Stimulated activated CD4-positive, alpha-beta T cell treated with anti-CD3 and anti-CD28 coated beads, TNF-alpha, amount 100 ng/mL, for 24 hours (primary cell): Measurements from ENCODE around the gene CPT1B.

Source experiments
- DNase-seq, 3 experiments: peaks; one replicate each; pipeline ENCODE4 v3.0.0-alpha.2; 2020; ENCODE audit warnings: low read depth in 3 of 3

CPT1B gene

DNA sequence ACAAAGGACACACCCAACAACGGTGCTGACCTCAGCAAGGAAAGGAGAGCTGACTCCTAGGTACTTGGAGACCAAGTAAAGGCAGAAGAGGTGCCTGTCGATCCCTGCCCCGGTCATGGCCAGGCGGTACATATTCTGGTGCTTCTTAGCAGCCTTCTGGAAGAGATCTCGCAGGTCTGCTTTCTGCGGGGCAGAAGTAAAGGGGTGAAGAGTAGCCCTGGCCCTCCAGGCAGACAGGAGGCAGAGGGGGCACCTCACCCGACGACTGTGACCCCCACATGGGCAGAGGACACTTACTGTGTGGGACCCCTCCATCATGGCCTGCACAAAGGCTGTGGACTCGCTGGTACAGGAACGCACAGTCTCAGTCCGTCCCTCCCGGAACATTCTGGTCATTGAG lies 7.4 kb downstream of the CPT1B start:
- no peak for DNase-seq

DNA sequence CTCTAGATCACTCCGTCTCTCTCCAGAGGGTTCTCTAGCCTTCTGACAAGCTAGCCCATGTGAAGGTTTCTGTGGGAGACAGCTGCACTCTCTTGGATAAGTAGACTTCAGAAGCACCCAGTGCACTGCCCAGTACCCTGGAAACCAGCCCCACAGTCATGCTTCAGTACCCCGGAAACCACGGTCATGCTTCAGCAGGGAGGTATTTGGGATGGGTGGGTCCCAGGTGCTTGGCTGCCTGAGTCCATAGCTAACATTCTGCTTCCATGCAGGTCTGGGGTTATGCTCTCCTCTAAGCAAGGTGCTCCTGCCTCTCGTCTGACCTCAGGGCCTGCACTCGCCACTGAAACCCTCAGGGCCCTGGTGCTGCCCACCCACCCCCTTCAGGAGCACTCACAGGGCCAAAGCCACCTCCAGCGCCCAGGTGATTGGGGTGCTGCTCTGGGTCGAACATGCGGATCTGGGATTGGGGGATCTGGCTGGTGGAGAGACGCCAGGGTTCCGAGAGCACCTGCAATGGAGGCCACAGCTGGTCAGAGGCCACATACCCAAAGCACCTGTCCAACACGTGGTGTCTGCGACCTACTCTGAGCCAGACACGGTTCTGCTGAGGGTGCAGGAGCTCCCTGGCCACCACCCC lies 8.2 kb downstream of the CPT1B start:
- no peak for DNase-seq

DNA sequence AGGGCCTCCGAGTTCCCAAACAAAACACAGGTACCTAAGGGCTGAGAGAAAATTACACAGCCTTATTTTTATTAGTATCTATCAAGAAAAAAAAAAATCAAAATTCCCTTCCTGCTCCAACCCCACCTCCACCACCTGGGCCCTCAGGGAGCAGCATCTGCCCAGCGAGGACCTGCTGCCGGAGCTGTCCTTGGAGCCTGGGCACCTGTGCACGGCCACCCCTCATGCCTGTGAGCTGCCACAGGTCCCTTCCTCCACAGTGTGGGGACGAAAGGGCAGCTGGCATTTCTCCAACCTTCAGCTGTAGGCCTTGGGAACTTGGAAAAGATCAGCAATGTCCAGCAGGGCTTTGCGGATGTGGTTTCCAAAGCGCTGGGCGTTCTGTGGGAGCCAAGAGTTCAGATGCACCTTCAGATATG lies 9.2 kb downstream of the CPT1B start:
- DNase-seq: no peak

DNA sequence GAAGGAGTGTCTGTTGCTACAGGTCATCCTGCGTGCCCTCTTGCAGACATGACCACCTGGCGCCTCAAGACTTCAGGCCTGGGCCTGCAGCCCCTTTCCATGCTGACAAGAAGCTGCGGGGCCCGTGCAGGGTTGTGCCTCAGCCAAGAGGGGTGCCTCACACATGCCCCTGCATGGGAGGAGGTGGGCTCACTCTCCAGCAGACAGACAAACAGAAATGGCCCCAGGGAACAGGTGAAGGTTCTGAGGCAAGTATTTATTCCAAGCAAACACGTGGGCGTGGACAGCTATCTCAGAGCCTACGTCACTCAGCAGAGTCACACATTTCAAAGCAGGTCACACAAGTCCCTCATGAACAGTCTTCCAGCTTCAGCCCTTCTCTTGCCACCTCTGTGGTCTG lies 9.6 kb downstream of the CPT1B start:
- DNase-seq: no peak

DNA sequence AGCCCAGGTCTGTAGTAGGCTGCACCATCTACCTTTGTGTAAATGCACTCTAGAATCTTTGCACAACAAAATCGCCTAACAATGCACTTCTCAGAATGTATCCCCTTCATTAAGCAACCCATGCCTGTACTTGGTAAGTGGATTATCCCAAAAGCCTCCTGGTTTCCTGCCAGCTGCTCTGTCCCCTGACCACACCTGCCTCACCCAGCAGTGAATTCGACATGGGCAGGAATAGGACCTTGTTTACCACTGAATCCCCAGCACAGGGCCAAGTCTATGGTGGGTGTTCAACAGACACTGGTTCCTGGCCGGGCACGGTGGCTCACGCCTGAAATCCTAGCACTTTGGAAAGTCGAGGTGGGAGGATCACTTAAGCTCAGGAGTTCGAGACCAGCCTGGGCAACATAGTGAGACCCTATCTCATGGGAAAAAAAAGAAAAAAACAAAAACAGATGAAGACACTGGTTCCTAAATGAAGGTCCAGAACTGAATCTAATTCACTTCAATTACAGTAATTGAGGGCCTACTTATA lies 10.4 kb downstream of the CPT1B start:
- DNase-seq: no peak

DNA sequence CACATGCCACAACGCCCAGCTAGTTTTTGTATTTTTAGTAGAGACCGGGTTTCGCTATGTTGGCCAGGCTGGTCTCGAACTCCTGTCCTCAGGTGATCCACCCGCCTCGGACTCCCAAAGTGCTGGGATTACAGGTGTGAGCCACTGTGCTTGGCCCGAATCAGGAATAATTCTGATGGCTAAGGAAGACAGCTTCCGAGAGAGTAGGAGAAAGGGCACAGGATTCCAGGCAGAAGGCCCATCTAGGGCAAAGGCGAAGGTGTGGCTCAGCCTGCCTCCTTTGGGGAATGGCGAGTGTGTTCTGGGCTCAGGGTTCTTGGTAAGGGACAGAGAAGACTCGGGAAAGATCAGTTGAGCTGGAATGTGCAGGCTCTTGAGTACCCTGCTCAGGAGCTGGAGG lies 13.9 kb downstream of the CPT1B start:
- DNase-seq: no peak

DNA sequence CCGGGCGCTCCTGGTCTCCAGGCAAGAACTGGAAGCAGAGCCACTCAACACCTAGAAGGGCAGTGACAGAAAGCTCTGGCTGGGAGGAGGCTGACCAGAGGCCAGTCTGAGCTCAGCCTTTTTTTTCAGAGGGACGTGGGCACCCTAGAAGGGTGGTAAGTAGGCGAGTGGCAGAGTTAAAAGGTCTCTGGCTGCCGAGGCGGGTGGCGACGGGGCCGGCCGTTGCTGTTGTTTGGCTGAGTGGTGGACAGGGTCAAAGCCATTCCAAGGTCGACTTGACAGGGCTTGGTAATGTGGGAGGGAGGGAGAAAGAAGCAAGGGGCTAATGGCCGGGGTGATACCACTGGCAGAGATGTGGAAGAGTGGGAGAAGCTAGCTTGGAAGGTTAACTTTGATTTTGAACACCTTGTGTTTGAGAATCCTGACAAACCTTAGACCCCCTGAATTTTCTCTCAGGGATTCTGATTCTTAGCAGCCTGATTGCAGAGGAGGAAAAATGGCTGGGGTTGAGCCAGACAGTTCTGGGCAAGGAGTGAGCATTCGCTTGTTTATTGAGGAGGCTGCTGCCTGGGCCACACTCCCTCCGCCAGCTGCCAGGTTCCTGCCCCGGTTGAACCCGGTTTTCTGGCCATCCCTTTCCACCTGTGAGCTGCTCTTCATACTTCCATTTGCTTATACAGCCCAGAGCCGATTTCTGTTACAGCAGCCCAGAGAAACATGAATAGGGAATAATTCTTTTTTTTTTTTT lies 14.6 kb downstream of the CPT1B start:
- DNase-seq: no peak

DNA sequence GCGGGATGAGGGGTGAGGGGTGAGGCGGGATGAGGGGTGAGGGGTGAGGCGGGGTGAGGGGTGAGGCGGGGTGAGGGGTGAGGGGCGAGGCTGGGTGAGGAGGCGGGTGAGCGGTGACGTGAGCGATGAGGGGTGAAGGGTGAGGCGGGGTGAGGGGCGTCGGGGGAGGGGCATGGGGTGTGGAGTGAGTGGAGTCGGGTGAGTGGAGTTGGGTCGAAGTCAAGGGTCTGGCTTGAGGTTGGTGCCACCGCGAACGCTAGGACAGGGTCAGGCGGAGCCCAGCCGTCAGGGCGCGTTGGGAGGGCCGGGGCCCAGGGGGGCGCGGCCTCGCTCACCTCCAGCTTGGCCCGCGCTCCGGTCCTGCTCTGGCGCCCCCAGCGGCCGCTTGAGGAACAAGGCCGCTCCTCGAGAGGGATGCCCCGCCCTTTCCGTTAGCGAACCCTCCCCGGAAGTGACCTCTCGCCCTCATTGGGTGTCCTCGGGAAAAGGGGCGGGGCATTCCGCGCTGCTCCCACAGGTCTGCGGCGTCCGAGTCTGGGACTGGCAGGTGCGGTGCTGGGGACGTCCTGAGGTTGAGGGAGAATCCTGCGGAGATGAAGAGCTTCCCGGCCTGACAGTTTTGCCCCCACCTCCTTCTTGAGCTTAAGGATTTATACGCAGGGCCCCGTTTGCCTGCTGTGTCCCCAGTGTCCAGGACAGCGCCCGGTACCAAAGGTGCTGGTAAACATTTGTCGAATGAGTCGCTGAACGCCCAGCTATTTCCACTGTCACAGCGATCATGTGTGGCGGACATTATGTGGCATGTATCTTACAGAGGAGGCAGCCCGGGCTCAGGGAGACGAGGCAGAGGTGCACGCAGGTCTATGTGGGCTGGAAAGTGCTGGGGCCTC lies 15.5 kb downstream of the CPT1B start, which contains the start of gene SYCE3:
SYCE3 (minus strand) TSS at position 397 of the 890 bp plus-strand sequence. CDS start 6,514 bp downstream, outside the sequence.
- DNase-seq: peak; percentile 94 to 98 (median 96)

DNA sequence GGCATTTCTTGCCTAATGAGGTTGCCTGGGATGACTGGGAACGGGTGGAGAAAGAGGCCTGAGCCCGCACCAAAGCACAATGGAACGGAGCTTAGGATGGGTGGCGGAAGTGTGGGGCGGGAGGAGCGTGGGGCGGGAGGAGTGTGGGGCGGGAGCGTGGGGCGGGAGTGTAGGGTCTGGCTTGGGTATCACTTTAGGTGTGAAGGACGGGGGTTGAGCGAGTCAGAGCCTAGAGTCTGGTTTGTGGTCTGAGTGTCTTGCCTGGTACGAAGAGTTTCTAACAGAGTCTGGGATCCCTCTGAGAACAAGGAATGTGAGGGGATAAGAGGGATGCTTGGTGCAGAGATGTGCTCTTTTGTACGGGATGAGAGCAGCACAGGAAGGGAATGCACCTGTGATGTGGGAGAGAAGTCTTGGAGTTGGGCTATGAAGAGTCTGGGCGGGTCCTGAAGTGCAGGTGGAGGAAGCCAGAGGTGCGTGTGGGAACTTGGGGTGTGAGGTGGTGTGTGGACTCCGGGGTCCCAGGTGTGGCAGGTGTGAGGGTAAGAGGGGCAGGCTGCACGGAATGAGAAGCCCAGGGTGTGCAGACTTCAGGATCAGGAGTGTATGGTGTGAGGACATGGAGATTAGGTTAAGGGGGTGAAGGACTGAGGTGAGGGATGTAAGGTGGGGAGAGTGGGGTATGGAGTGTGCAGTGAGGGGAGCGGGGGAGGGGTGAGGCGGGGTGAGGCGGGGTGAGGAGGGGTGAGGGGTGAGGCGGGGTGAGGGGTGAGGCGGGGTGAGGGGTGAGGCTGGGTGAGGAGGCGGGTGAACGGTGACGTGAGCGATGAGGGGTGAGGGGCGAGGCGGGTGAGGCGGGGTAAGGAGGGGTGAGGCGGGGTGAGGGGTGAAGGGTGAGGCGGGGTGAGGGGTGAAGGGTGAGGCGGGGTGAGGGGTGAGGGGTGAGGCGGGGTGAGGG lies 16.5 kb downstream of the CPT1B start:
- no peak for DNase-seq

DNA sequence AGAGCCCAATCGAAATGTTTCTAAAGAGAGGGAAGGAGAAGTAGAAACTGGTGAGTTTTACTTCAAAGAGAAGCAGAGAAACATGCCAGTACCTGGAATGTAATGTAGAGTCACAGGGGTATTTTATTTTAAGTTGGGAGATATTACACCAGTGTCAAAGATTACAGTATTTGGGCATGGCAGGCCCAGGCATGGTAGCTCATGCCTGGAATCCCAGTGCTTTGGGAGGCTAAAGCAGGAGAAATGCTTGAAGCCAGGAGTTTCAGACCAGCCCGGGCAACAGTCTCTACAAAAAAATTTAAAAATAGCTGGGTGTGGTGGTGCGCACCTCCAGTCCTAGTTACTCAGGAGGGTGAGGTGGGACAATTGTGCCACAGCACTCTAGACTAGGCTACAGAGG lies 18.2 kb downstream of the CPT1B start:
- DNase-seq: no peak

DNA sequence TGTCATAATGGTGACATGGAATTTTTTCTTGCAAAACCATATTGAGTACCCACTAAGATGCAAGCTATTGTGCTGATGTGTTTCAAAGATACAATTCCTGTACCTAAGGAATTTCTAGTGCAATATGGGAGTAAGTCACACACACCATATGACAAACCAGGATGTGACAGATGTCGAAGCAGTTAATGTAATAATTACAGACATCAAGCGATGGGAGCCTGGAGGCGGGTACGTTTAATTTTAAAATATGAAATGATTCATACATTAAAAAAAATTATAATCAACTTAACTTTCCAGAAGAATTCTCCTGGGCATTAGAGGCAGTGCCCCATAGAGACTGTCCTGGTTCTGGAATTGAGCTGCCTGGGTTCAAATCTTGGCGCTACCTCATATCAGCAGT lies 21.5 kb downstream of the CPT1B start:
- DNase-seq: no peak

DNA sequence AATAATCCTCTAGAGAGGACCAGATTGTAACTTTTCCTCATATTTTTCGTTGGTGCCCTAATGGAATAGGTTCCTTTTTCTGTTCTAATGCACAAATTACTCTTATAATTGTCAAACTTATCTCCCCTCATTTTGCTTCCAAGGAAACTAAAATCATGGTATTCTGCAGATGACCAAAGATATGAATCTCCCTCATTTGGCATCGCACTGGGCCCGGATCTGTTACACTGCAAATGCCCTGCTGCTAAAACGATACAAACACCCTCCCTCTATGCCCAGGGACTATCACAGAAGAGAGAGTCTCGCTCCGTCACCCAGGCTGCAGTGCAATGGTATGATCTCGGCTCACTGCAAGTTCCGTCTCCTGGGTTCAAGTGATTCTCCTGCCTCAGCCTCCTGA lies 24.9 kb downstream of the CPT1B start:
- no peak for DNase-seq

DNA sequence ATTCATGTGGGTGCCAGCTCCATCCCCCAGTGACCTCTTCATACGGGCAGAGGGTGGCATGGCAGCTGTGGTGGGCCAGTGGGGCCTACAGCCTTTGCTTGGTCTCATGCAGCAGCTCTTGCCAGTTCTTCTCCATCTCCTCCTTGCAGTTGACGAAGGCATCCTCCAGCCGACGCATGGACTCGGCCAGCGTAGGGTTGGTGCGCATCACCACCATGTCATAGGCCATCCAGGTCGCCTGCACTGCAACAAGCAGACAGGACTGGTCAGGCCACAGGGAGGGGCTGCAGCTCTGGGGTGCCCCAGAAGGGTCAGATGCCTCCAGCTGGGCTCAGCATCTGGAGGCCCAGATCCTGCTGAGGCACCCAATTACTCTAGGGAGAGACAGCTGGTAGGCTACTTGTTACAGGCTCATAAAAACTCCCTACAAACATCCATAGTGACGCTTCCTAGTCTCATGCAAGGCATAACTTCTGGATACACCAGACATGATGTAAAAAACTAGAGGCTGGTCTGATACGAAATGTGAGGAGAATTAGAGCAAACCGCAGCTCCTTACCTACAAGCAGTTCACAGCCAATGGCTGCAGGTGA lies 27.0 kb downstream of the CPT1B start:
- no peak for DNase-seq

DNA sequence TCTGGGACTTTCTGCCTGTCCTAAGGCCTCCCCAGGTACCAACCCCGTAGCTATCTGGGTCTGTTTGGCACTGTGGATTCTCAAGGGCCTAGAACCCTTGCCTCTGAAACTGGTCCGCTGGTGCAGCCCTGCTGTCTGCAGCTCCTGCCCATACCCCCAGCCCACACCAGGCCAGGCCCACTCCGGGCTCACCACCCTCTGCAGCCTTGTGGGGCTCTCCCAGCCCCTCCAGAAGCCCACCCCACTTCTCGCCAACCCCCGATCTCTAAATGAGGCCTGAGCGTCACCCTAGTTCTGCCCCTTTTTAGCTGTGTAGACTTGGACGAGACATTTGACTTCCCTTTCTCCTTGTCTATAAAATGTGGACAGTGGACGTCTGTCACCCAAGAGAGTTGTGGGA lies 27.8 kb downstream of the CPT1B start:
- DNase-seq: no peak

DNA sequence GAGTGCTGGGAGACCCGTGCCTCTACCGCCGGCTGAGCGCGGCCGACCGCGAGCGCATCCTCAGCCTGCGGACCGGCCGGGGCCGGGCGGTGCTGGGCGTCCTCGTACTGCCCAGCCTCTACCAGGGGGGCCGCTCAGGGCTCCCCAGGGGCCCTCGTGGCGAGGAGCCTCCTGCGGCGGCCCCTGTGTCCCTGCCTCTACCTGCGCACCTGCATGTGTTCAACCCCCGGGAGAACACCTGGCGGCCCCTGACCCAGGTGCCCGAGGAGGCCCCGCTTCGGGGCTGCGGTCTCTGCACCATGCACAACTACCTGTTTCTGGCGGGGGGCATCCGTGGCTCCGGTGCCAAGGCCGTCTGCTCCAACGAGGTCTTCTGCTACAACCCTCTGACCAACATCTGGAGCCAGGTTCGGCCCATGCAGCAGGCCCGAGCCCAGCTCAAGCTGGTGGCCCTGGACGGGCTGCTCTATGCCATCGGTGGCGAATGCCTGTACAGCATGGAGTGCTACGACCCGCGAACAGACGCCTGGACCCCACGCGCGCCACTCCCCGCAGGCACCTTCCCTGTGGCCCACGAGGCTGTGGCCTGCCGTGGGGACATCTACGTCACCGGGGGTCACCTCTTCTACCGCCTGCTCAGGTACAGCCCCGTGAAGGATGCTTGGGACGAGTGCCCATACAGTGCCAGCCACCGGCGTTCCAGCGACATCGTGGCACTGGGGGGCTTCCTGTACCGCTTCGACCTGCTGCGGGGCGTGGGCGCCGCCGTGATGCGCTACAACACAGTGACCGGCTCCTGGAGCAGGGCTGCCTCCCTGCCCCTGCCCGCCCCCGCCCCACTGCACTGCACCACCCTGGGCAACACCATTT lies 29.1 kb downstream of the CPT1B start:
- no peak for DNase-seq

DNA sequence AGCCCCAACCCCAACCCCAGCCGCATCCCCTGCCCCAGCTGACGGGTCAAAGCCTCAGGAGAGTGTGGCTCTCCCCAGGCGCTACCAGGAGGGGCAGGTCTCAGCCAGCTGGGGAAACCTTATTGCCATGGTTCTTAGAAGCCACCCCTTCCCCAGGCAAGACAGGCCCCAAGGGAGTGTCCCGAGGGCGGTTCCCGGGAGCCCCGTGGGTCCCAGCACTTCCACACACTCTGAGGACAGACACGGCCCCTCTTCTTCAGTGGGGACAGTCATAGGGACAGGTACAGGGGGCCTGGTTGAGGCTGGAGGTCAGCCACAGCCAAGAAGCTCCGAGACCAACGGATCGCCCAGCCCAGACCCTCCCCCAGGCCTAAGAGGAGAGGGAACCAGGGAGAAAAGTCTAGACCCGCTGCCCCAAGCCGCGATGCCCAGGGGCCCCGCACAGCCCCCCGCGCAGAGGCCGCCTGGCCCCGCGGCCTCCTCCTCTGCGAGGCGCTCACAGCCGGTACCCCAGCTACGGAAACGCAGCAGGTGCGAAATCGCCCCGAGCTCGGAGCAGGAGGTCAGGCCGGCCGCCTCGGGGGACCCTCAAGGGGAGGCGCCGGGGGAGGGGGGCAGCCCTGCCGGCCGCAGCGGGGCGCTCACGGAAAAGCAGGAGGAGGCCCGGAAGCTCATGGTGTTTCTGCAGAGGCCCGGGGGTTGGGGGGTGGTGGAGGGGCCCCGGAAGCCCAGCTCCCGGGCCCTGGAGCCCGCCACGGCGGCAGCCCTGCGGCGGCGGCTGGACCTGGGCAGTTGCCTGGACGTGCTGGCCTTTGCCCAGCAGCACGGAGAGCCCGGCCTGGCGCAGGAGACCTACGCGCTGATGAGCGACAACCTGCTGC lies 29.9 kb downstream of the CPT1B start:
- peak in 1 of 3 experiments; percentile 52 for DNase-seq

DNA sequence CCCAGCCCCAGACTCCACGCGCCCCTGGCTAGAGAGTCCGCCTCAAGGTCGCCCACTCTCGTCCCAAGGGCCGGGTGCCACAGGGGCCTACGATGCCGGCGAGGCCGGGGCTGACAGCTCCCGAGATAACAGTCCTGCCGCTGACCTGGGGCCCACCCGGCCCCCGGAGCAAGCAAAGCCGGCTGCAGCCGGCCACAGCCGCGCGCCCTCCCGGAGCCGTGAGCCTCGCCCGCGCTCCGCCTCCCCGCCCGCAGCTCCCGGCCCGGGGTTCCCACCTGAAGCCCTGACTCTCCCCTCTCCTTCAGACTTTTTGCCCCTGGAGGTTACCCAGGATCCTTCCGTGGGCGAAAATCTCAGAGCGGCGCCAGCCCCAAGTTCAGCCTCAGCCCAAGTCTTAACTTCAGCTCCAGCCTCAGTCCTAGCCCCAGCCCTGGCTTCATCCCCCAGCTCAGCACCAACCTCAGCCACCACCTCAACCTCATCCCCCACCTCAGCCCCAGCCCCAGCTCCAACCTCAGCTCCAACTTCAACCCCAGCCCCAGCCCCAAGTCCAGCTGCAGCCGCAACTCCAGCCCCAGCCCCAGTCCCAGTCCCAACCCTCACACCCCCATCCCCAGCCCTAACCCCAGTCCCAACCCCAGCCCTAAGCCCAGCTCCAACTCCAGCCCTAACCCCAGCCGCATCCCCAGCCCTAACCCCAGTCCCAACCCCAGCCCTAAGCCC lies 30.8 kb downstream of the CPT1B start:
- no peak for DNase-seq
